ENCODE results near the gene OR2J2. TPM values are rescaled to one million over a fixed set of nuclear protein-coding genes. Genes with fewer than 3 reads are reported as not detected.
"Not testable (repeated sequence)": the region's sequence is repeated elsewhere in the genome, so short reads cannot be mapped to it uniquely, and the experiment has no call there.

OR2J2 gene
- total RNA-seq, 1 experiment from 2014 or later: not detected

- DNase-seq (ENCODE audit: low read depth, low spot score); ATAC-seq; H3K27me3 ChIP-seq (ENCODE audit: insufficient read depth, low read length); H3K4me3 ChIP-seq (replicated peaks in 1 of 2; ENCODE audit: low read depth in 1 of 2, low read length in 2 of 2); H3K79me2 ChIP-seq (ENCODE audit: insufficient read depth, low read length); BruUV-seq (replicated peaks); H3K9me3 ChIP-seq (ENCODE audit: control insufficient read depth in 1 of 2, insufficient read depth in 1 of 2, low read depth in 1 of 2, low read length in 2 of 2); H3K4me1 ChIP-seq (ENCODE audit: control insufficient read depth in 1 of 2, insufficient read depth in 2 of 2, low read length in 2 of 2); POLR2A ChIA-PET; H2AFZ ChIP-seq (ENCODE audit: low read depth, low read length, poor library complexity, severe bottlenecking); CTCF ChIA-PET; H3K36me3 ChIP-seq (ENCODE audit: control insufficient read depth in 1 of 2, insufficient read depth in 2 of 2, low read length in 2 of 2); intact Hi-C loops (cut with micrococcal nuclease); H3K27ac ChIP-seq (ENCODE audit: low read depth, low read length); H3K9me2 ChIP-seq (ENCODE audit: insufficient read depth); RAD21 ChIA-PET (ENCODE audit: low non-redundant PET in 1 of 2, low total read pairs in 2 of 2, uncharacterized antibody in 2 of 2, unreplicated experiment in 2 of 2); H3K9ac ChIP-seq (ENCODE audit: low read length); H4K20me1 ChIP-seq (ENCODE audit: insufficient read depth); H3K4me2 ChIP-seq (ENCODE audit: low read length): not testable (repeated sequence)
Observed at GRCh38 chr6:29159922-29160321, 10.8 kb upstream of the OR2J2 start.

GRCh38 chr6:29165571-29165970 lies 5.1 kb upstream of the OR2J2 start:
- RAD21 ChIA-PET (ENCODE audit: low non-redundant PET in 1 of 2, low total read pairs in 2 of 2, uncharacterized antibody in 2 of 2, unreplicated experiment in 2 of 2); CTCF ChIA-PET: not testable (repeated sequence)

GRCh38 chr6:29171736-29172135 lies 1.0 kb downstream of the OR2J2 start:
- no TSS peak for BruUV-seq (replicated peaks)
- ChIA-PET POLR2A (no interaction called here), CTCF (no interaction called here), RAD21 (ENCODE audit: low non-redundant PET in 1 of 2, low total read pairs in 2 of 2, uncharacterized antibody in 2 of 2, unreplicated experiment in 2 of 2) (no interaction called here)
- Histone ChIP-seq H2AFZ (ENCODE audit: low read depth, low read length, poor library complexity, severe bottlenecking) (no peak overlapping the region), H3K4me3 (replicated peaks in 1 of 2; ENCODE audit: low read depth in 1 of 2, low read length in 2 of 2) (no peak overlapping the region), H3K27me3 (ENCODE audit: insufficient read depth, low read length) (no peaks in the 10 kb centered on the region), H3K4me1 (ENCODE audit: control insufficient read depth in 1 of 2, insufficient read depth in 2 of 2, low read length in 2 of 2) (no peaks in the 10 kb centered on the region), H4K20me1 (ENCODE audit: insufficient read depth) (no peaks in the 10 kb centered on the region), H3K9me3 (ENCODE audit: control insufficient read depth in 1 of 2, insufficient read depth in 1 of 2, low read depth in 1 of 2, low read length in 2 of 2) (no peaks in the 10 kb centered on the region), H3K79me2 (ENCODE audit: insufficient read depth, low read length) (no peaks in the 10 kb centered on the region), H3K9me2 (ENCODE audit: insufficient read depth) (no peaks in the 10 kb centered on the region), H3K36me3 (ENCODE audit: control insufficient read depth in 1 of 2, insufficient read depth in 2 of 2, low read length in 2 of 2) (no peaks in the 10 kb centered on the region), H3K9ac (ENCODE audit: low read length) (no peak overlapping the region), H3K4me2 (ENCODE audit: low read length) (no peak overlapping the region), H3K27ac (ENCODE audit: low read depth, low read length) (no peak overlapping the region)
- ATAC-seq: no peak
- no peak for DNase-seq (ENCODE audit: low read depth, low spot score)
- intact Hi-C loops (cut with micrococcal nuclease): no loop called here
- TF ChIP-seq YY1 (IDR thresholded peaks at IDR 0.05; ENCODE audit: extremely low read depth, insufficient replicate concordance, low read depth, low read length): no peak
- no peak for TF ChIP-seq ELF1 (IDR thresholded peaks at IDR 0.05; ENCODE audit: borderline replicate concordance, low read depth)
- TF ChIP-seq EGR1 (IDR thresholded peaks at IDR 0.05; ENCODE audit: low read depth): no peak
- no peak for TF ChIP-seq CEBPB (IDR thresholded peaks at IDR 0.05; ENCODE audit: low read depth)
- TF ChIP-seq POLR2AphosphoS5 (IDR thresholded peaks at IDR 0.05; ENCODE audit: low read depth, low read length): no peak
- no peak for TF ChIP-seq REST (IDR thresholded peaks at IDR 0.05; ENCODE audit: low read depth)
- no peak for TF ChIP-seq SRF (IDR thresholded peaks at IDR 0.05; ENCODE audit: low read depth)
- no peak for TF ChIP-seq ATF3 (IDR thresholded peaks at IDR 0.05)
- TF ChIP-seq EZH2 (IDR thresholded peaks at IDR 0.05): no peak
- no peak for TF ChIP-seq RAD21 (IDR thresholded peaks at IDR 0.05; ENCODE audit: low read depth)
- no peak for TF ChIP-seq CBX3 (IDR thresholded peaks at IDR 0.05; ENCODE audit: low read depth)

More at GRCh38 chr6:29165571-29165970, 5.1 kb upstream of the OR2J2 start:
- H3K4me3 ChIP-seq (replicated peaks in 1 of 2; ENCODE audit: low read depth in 1 of 2, low read length in 2 of 2); intact Hi-C loops (cut with micrococcal nuclease); DNase-seq (ENCODE audit: low read depth, low spot score); H3K9ac ChIP-seq (ENCODE audit: low read length); H3K4me1 ChIP-seq (ENCODE audit: control insufficient read depth in 1 of 2, insufficient read depth in 2 of 2, low read length in 2 of 2); H3K4me2 ChIP-seq (ENCODE audit: low read length); POLR2A ChIA-PET; H2AFZ ChIP-seq (ENCODE audit: low read depth, low read length, poor library complexity, severe bottlenecking); H3K9me3 ChIP-seq (ENCODE audit: control insufficient read depth in 1 of 2, insufficient read depth in 1 of 2, low read depth in 1 of 2, low read length in 2 of 2); ATAC-seq; H3K27ac ChIP-seq (ENCODE audit: low read depth, low read length); BruUV-seq (replicated peaks); H3K36me3 ChIP-seq (ENCODE audit: control insufficient read depth in 1 of 2, insufficient read depth in 2 of 2, low read length in 2 of 2); H3K9me2 ChIP-seq (ENCODE audit: insufficient read depth); H3K27me3 ChIP-seq (ENCODE audit: insufficient read depth, low read length); H4K20me1 ChIP-seq (ENCODE audit: insufficient read depth); H3K79me2 ChIP-seq (ENCODE audit: insufficient read depth, low read length): not testable (repeated sequence)

Data from HCT116 (cell line).